ENCODE results near the gene SUMF1.

SUMF1 gene

DNA sequence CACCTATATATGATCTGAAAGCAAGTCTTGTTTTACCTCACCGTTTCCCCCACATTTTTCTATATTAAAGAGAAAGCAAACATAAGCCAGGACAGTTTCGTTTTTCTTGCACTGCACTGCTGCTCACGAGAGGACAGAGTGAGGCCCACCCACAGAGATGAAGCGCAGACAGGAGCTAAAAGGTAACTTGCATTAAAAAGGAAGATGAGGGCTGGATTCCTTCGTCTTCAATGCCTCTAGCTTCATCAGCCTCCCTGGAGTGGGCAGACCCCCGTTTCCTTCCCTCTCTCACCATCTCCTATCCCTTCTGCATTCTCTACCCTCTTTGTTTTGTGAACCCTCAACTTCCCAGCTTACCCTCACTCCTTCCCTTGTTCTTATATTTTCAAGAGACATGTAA, 18.9 kb downstream of the SUMF1 start:
- no peak for DNase-seq (ENCODE audit: low spot score)
- TF ChIP-seq, protein P1, sequence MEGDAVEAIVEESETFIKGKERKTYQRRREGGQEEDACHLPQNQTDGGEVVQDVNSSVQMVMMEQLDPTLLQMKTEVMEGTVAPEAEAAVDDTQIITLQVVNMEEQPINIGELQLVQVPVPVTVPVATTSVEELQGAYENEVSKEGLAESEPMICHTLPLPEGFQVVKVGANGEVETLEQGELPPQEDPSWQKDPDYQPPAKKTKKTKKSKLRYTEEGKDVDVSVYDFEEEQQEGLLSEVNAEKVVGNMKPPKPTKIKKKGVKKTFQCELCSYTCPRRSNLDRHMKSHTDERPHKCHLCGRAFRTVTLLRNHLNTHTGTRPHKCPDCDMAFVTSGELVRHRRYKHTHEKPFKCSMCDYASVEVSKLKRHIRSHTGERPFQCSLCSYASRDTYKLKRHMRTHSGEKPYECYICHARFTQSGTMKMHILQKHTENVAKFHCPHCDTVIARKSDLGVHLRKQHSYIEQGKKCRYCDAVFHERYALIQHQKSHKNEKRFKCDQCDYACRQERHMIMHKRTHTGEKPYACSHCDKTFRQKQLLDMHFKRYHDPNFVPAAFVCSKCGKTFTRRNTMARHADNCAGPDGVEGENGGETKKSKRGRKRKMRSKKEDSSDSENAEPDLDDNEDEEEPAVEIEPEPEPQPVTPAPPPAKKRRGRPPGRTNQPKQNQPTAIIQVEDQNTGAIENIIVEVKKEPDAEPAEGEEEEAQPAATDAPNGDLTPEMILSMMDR (IDR thresholded peaks at IDR 0.05; ENCODE audit: extremely low read depth, insufficient read depth, missing control alignments): no peak
- in situ Hi-C loops (cut with MboI; ENCODE audit: low pct_unique_long_range_greater_than_20kb, low sequenced_read_pairs, unreplicated experiment): no loop called here

DNA sequence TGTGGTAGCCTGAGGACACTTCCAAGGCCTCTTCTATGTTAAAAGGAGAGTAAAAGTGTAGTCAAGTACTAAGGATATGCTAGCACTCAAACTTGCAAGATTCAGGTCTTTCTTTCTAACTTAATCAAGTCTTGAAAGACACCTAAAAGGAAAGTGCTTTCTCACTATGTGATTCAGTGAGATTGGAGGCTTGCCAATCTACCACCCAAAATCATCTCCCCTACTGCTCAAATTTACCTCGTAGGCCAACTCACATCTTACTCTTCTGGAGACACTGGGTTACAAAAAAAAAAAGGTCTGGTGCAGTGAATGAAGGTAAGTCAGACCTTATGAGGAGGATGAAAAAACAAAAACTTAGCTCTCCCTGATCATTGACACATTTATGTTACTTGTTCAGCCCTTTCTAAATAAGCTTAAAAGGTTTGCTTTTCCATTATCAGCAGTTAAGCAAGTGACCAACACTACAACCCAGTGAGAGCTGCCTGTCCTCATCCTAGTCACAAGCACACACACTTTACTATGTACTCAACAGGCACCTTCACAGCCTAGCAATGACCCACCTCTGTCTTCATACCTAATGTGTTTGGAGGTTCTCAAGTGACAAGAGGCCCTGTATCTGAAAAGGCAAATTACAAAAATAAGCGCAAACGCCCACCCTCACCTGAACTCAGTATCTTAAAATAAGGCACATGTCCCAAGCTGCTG, 19.6 kb downstream of the SUMF1 start:
- no peak for DNase-seq (ENCODE audit: low spot score)
- in situ Hi-C loops (cut with MboI; ENCODE audit: low pct_unique_long_range_greater_than_20kb, low sequenced_read_pairs, unreplicated experiment): no loop called here
- TF ChIP-seq, protein P1 (IDR thresholded peaks at IDR 0.05; ENCODE audit: extremely low read depth, insufficient read depth, missing control alignments): no peak

DNA sequence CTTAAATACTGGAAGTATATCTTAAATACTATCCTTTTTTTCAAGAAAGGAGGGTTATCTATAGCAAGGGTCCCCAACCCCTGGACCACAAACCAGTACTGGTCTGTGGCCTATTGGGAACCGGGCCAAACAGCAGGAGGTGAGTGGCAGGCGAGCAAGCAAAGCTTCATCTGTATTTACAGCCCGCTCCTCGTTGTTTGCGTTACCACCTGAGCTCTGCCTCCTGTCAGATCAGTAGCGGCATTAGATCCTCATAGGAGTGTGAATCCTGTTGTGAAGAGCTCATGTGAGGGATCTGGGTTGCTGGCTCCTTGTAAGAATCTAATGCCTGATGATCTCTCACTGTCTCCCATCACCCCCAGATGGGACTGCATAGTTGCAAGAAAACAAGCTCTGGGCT, 26.1 kb downstream of the SUMF1 start:
- DNase-seq (ENCODE audit: low spot score): no peak
- TF ChIP-seq, protein P1 (IDR thresholded peaks at IDR 0.05; ENCODE audit: extremely low read depth, insufficient read depth, missing control alignments): no peak
- in situ Hi-C loops (cut with MboI; ENCODE audit: low pct_unique_long_range_greater_than_20kb, low sequenced_read_pairs, unreplicated experiment): no loop called here

DNA sequence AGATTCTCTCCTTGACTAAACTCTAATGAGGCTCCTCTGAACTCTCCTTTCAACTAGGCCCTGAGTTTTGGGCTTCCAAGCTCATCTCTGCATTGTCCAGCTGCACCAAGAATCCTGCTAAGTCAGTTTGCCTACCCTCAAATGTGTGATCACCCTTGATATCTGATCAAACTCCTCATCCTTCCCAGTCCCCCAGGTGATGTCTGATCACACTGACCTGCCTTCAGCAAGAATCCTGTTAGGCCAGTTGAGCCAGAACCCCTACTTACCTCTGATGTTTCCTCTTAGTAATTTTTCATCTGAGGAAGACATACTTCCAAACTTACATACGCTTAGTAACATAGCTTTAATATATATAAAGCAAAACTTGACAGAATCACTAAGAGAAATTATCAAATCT, 28.8 kb downstream of the SUMF1 start:
- no peak for DNase-seq (ENCODE audit: low spot score)
- in situ Hi-C loops (cut with MboI; ENCODE audit: low pct_unique_long_range_greater_than_20kb, low sequenced_read_pairs, unreplicated experiment): no loop called here
- TF ChIP-seq, protein P1 (IDR thresholded peaks at IDR 0.05; ENCODE audit: extremely low read depth, insufficient read depth, missing control alignments): no peak

DNA sequence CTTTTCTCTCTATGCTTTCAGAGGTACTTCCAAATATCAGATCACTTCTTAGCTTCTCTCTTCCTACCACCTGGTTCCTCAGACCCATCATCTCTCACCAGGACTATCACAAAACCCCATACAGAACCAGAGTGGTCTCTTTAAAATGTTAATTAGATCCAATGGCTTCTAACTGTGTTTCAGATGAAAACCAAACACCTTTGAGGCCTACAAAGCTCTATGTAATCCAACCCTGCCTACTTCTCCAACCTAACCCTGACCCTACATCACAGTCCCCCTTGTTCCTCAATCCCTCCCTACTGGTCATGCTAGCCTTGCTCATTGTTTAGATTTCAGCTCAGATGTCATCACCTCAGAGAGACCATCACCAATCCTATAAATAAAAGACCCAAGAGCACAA, 34.8 kb downstream of the SUMF1 start:
- no peak for DNase-seq (ENCODE audit: low spot score)
- in situ Hi-C loops (cut with MboI; ENCODE audit: low pct_unique_long_range_greater_than_20kb, low sequenced_read_pairs, unreplicated experiment): no loop called here
- TF ChIP-seq, protein P1 (IDR thresholded peaks at IDR 0.05; ENCODE audit: extremely low read depth, insufficient read depth, missing control alignments): no peak

DNA sequence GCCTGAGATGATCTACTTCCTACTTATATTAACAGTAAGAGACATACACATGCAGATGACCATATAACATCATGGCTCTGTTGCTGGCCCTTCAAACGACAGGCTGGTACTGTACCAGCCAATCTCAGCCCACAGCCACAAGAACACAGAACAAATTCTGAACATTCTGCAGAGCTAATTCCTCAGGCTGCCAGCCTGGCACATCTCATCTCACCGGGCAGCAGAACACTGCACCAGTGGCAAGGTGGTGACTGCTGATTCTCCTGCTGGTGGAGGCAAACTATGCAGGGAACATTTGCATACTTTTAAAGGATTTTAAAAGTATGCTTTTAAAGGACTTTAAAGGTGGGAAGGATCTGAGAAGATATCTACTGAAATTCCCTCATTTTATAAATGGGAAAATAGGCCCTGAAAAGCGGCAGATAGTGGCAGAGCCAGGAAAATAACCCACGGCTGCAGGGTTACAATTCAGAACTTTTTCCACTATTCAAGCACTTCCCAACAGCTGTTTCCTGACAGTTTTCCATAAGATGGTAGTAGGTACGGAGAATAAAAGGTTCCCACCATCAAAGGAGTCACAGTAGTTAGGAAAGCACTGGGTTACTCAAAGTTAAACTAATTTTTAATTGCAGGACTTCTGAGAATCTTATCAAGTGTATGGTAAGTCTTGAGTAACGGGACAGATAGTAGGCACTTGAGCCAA, 37.3 kb downstream of the SUMF1 start:
- in situ Hi-C loops (cut with MboI; ENCODE audit: low pct_unique_long_range_greater_than_20kb, low sequenced_read_pairs, unreplicated experiment): no loop called here
- DNase-seq (ENCODE audit: low spot score): no peak
- TF ChIP-seq, protein P1 (IDR thresholded peaks at IDR 0.05; ENCODE audit: extremely low read depth, insufficient read depth, missing control alignments): no peak

Data from GM13977 (cell line).